Activated CD4-positive, alpha-beta memory T cell treated with anti-CD3 and anti-CD28 coated beads, Interleukin-2, amount 10 ng/mL, durations not matched to agents 7 days and 5 days (primary cell): ENCODE results near the gene UBXN2A. TPM values are rescaled to one million over a fixed set of nuclear protein-coding genes. Genes with fewer than 3 reads are reported as not detected.
"Not testable (repeated sequence)": the region's sequence is repeated elsewhere in the genome, so short reads cannot be mapped to it uniquely, and the experiment has no call there.

Experiments used
- CTCF ChIA-PET: fragments of 350-600 bp; sonication (Branson Sonifier 250); formaldehyde crosslinking; loops from one replicate; lab custom pipeline; 2021; ENCODE audit warnings: antibody characterized with exemption, inconsistent platforms; lab: Charles Lee
- POLR2A ChIA-PET: fragments of 350-600 bp; sonication (Branson Sonifier 250); formaldehyde crosslinking; loops from one replicate; lab custom pipeline; 2021; ENCODE audit warnings: antibody characterized with exemption; lab: Charles Lee
- DNase-seq: peaks from one replicate; pipeline ENCODE4 v3.0.0-alpha.2; 2020
- H3K27ac Mint-ChIP-seq: one replicate; pipeline ENCODE4 v1.8.0; 2021; ENCODE audit warnings: mild to moderate bottlenecking, mixed read lengths
- H3K27me3 Mint-ChIP-seq: one replicate; pipeline ENCODE4 v1.8.0; 2021; ENCODE audit warnings: mixed read lengths
- H3K36me3 Mint-ChIP-seq: one replicate; pipeline ENCODE4 v1.8.0; 2021; ENCODE audit warnings: low read depth, mixed read lengths
- H3K4me1 Mint-ChIP-seq: one replicate; pipeline ENCODE4 v1.8.0; 2021; ENCODE audit warnings: mixed read lengths
- H3K4me3 Mint-ChIP-seq: one replicate; pipeline ENCODE4 v1.8.0; 2021; ENCODE audit warnings: mild to moderate bottlenecking, mixed read lengths
- H3K9me3 Mint-ChIP-seq: one replicate; pipeline ENCODE4 v1.8.0; 2021; ENCODE audit warnings: mixed read lengths
- total RNA-seq, 2 experiments: library from RNA; stranded (reverse); gene quantifications; one replicate each; pipeline ENCODE4 v1.2.3, GENCODE V29; 2021

The UBXN2A gene
- total RNA-seq, 2 experiments from 2014 or later = 11.5 to 12.3 TPM

DNA sequence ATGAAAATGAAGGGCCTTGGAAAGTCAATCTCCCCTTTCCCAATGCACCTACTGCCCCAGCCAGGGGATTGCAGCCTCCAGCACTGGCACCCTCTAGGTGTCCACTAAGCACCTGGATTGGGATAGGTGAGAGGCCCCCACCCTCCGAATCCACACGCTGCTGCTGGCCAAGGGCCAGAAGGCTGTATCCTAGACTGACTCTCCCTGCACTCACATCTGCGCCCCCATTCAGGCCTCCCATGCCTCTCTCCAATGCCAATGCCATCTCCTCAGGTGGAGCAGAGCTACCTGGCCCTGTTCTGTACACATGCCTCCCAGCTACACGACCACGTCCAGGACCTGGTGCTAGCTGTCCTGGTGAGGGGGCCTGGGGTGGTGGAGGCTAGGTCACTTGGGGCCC is 79.5 kb downstream of the UBXN2A start:
- ChIA-PET POLR2A (no interaction called here), CTCF (no interaction called here)
- DNase-seq = no peak
- Mint-ChIP-seq H3K36me3 (peaks cover 3% of the 10 kb centered on the region), H3K4me1 (no peaks in the 10 kb centered on the region), H3K9me3 (no peaks in the 10 kb centered on the region), H3K27me3 (no peaks in the 10 kb centered on the region), H3K4me3 (no peak overlapping the region), H3K27ac (no peak overlapping the region)

DNA sequence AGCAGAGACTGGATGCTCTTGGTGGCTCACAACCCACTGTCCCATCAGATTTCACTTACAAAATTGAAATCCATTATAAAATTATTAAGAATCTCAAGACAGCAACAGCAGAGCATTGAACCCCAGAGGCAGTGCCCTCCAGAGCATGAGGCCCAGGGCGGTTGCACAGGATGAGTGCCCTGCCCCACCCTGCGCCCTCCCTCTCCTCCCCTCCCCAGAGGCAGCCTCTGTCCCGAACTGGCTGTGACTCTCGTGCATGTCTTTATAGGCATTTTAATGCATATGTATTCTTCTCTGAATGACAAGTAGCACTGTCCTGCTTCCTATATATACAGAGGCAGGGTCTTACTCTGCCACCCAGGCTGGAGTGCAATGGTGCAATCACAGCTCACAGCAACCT is 80.0 kb downstream of the UBXN2A start:
- Mint-ChIP-seq H3K4me1 (no peaks in the 10 kb centered on the region), H3K9me3 (no peaks in the 10 kb centered on the region), H3K27me3 (no peaks in the 10 kb centered on the region), H3K27ac (no peak overlapping the region), H3K36me3 (peaks cover 3% of the 10 kb centered on the region), H3K4me3 (no peak overlapping the region)
- POLR2A ChIA-PET = no interaction called here
- DNase-seq = no peak
- CTCF ChIA-PET = no interaction called here

DNA sequence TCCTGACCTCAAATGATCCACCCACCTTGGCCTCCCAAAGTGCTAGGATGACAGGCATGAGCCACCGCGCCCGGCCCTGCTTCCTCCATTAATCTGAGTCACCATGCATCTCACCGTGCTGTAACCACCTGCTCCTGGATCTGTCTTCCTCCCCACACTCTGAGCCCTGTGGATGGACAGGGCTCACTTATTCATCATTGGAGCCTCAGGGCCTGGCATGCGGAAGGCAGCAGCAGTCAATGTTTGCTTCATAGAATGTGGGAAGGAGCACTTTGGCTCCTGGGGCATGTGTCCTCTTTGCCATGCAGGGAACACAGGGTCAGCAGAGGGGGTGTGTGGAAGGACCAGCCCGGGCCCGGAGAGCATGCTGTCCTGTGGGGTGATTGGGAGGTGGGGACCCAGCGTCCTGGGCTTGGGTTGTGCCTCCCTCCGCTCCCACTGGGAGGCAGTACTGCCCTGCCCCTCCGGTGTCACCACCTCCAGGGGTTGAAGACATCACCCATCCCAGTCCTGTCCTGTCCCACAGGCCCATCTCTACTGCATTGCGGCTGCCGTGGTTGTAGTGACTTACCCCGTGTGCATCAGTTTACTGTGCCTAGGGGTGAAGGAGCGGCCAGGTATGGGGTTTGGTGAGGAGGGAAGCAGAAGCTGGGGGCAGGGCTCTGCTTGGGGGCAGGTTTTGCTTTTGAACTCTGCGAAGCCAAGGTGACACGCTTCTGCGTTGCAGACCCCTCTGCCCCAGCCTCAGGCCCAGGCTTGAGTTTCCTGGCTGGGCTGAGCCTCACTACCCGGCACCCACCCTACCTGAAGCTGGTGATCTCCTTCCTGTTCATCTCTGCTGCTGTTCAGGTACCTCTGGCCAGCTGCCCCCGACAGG is 81.1 kb downstream of the UBXN2A start:
- ChIA-PET CTCF (interaction anchor here (0.6 to 1.0 kb wide), 2 partner anchors 62 to 94 kb away, joined by 3 to 4 read pairs; partner anchors contain the start of gene ATAD2B), POLR2A (no interaction called here)
- Mint-ChIP-seq H3K4me3 (no peak overlapping the region), H3K9me3 (no peaks in the 10 kb centered on the region), H3K27me3 (no peaks in the 10 kb centered on the region), H3K36me3 (peaks cover 4% of the 10 kb centered on the region), H3K27ac (no peak overlapping the region), H3K4me1 (no peaks in the 10 kb centered on the region)
- DNase-seq = peak; percentile 24

DNA sequence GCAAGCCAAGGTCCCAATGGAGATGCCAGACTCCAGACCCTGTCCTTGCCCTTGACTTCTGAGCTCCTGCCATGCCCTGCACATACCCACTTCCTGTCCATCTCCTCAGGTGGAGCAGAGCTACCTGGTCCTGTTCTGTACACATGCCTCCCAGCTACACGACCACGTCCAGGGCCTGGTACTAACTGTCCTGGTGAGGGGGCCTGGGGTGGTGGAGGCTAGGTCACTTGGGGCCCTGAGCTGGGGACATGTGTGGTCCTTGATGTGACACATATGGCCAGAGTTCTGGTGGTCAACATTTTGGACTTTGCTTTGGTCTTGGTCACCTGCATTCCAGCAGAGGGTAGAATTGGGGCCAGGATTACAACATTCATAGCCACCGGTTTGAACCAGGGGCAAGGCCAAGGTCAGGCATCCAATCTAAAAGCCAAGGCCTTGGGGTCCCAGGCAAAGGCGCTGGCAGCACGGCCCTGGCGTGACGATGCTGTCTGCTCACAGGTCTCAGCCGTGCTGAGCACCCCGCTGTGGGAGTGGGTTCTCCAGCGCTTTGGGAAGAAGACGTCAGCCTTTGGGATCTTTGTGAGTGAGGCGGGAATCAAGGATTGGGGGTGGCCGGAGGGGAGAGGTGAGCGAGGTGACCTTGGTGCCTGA is 82.2 kb downstream of the UBXN2A start:
- H3K9me3 Mint-ChIP-seq = no peaks in the 10 kb centered on the region
- no peaks in the 10 kb centered on the region for H3K27me3 Mint-ChIP-seq
- no peak for DNase-seq
- ChIA-PET POLR2A (no interaction called here), CTCF (no interaction called here)
- no peak overlapping the region for H3K4me3 Mint-ChIP-seq
- peaks cover 10% of the 10 kb centered on the region for H3K36me3 Mint-ChIP-seq
- H3K4me1 Mint-ChIP-seq = no peaks in the 10 kb centered on the region
- H3K27ac Mint-ChIP-seq = no peak overlapping the region

DNA sequence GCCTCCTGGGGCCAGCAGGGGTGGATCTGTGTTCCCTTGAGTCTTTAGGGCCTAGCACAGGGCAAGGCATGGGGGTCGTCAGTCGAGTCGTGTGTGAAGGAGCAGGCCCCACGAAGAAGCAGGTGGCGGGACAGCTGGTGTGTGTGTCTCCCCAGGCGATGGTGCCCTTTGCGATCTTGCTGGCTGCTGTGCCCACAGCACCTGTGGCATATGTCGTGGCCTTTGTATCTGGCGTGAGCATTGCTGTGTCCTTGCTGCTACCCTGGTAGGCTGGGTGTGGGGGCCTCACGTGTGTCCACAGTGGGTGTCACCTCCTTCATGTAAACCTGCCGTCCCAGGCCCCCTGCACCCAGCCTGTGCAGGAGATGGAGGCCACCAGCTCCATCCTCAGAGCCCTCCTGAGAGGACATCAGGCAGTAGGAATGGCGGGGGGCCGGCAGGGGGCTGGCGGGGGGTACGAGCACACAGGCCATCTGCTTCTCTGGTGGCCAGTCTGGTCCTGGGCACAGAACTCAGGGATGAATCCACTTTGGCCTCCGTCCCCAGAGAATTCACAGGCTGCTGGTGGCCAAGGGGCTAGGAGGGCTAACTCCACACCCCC is 82.8 kb downstream of the UBXN2A start:
- H3K4me3 Mint-ChIP-seq = no peak overlapping the region
- POLR2A ChIA-PET = no interaction called here
- H3K36me3 Mint-ChIP-seq = peaks cover 13% of the 10 kb centered on the region
- H3K4me1 Mint-ChIP-seq = no peaks in the 10 kb centered on the region
- no peak for DNase-seq
- H3K27ac Mint-ChIP-seq = no peak overlapping the region
- no peaks in the 10 kb centered on the region for H3K27me3 Mint-ChIP-seq
- CTCF ChIA-PET = no interaction called here
- no peaks in the 10 kb centered on the region for H3K9me3 Mint-ChIP-seq

DNA sequence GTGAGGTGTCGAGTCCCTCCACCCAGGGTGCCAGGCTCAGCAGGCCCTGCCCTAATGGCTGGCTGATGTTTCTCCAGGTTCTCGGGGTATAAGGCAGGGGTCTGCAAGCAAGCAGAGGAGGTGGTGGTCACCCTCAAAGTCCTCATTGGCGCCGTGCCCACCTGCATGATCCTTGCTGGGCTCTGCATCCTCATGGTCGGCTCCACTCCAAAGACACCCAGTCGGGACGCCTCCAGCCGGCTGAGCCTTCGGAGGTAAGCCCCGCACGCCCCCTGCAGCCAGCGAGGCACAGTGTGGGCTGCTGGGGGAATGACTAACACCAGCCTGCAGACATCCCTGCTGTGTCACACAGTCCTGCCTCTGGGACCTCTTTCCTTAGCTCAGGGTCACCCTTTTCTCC is 83.8 kb downstream of the UBXN2A start:
- CTCF ChIA-PET = no interaction called here
- Mint-ChIP-seq H3K4me1 (no peaks in the 10 kb centered on the region), H3K27ac (no peak overlapping the region), H3K4me3 (no peak overlapping the region), H3K9me3 (no peaks in the 10 kb centered on the region), H3K27me3 (no peaks in the 10 kb centered on the region), H3K36me3 (peaks cover 19% of the 10 kb centered on the region)
- DNase-seq = no peak
- POLR2A ChIA-PET = no interaction called here

DNA sequence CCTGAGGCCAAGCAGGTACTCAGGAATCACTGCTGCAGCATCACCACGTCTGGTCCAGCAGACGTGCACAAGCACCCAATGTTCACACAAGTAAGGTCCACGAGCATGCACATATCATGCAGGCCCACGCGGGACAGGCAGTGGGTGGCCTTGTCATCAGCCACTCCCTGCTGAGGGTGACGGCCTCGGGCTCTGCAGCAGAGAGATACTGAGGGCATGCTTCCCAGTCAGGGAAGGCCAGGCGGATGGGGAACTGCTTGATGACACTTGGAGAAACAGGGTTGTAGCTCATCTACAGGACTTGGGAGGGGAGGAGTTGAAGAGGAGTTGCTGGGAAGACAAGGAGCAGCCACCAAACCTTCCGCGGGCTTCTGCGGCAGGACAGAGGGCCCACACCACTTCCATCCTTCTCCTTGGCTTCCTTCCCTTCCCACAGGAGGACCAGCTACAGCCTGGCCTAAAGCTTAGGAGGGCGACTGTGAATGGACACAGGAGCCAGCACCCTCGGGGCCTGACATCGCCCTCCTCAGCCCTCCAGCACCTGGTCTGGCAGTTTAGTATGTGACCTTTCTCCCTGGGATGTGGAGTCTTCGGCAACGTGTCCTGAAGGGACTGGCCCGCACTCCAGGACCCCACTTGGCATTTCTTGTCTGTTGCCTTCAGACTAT is 84.9 kb downstream of the UBXN2A start:
- CTCF ChIA-PET = no interaction called here
- no peaks in the 10 kb centered on the region for H3K4me1 Mint-ChIP-seq

DNA sequence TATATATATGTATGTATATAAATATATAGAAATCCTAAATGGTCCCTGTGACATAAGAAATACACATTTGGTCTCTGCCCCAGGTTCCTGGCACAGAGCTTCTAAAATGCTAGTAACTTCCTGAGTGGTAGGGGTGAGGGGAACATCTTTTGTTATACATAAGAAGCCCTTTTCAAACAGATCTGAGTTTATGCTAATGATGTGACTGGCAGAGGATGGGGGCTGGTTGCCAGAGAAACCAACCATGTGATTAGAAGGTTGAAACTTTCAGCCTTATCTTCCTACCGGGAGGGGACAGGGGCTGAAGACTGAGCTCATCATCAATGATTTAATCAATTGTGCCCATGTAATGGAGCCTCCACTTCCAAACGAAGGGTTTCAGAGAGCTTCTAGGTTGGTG is 86.0 kb downstream of the UBXN2A start:
- DNase-seq = no peak
- ChIA-PET CTCF (no interaction called here), POLR2A (interaction anchor here (1.4 kb wide), 1 partner anchor 21 kb away, joined by 3 read pairs; the partner anchor contains the start of gene WDCP)
- Mint-ChIP-seq H3K4me3 (no peak overlapping the region), H3K27ac (no peak overlapping the region), H3K36me3 (peaks cover 39% of the 10 kb centered on the region), H3K27me3 (no peaks in the 10 kb centered on the region), H3K9me3 (no peaks in the 10 kb centered on the region), H3K4me1 (peaks cover 5% of the 10 kb centered on the region)

More for the DNA sequence above, 84.9 kb downstream of the UBXN2A start:
- H3K4me3 Mint-ChIP-seq = no peak overlapping the region
- H3K27ac Mint-ChIP-seq = no peak overlapping the region
- POLR2A ChIA-PET = no interaction called here
- H3K36me3 Mint-ChIP-seq = peaks cover 30% of the 10 kb centered on the region
- no peaks in the 10 kb centered on the region for H3K27me3 Mint-ChIP-seq
- no peaks in the 10 kb centered on the region for H3K9me3 Mint-ChIP-seq
- no peak for DNase-seq

DNA sequence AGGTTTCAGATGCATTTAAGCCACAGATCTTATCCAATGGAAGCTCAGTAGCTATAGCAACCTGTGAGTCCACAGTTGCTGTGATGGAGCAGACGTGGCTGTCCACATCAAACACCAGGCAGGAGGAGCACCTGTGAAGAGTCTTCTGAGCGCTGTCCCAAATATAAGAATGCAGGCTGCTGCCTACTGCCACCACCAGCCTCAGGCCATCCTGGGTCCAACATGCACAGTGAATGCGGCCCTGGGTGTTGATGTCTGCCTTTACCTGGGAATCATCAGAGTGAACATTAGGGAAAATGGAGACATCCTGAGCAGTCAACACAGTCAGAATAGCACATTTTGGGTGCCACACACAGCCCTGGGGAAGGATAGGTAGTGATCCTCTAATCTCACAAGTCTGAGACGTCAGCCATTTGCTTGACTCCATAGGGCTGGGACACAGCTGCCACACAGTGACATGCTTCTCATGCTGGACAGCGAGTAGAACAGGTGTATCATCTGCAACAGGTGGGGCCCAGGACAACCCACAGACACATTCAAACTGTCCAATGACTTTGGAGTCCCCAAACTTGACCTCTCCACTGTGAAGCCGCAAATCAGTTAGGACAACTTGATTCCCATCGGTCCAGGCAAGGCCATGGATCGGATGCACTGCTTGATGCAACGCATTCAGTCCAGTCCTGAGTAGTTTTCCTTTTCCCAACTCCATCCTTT is 98.7 kb downstream of the UBXN2A start:
- Mint-ChIP-seq H3K27ac (no peak overlapping the region), H3K4me1 (peaks cover 5% of the 10 kb centered on the region), H3K36me3 (peaks cover 17% of the 10 kb centered on the region), H3K9me3 (no peaks in the 10 kb centered on the region), H3K27me3 (no peaks in the 10 kb centered on the region), H3K4me3 (no peak overlapping the region)
- CTCF ChIA-PET = interaction anchor here (0.6 kb wide), 1 partner anchor 78 kb away, joined by 4 read pairs; no protein-coding TSS in a partner anchor
- DNase-seq = no peak
- POLR2A ChIA-PET = no interaction called here

DNA sequence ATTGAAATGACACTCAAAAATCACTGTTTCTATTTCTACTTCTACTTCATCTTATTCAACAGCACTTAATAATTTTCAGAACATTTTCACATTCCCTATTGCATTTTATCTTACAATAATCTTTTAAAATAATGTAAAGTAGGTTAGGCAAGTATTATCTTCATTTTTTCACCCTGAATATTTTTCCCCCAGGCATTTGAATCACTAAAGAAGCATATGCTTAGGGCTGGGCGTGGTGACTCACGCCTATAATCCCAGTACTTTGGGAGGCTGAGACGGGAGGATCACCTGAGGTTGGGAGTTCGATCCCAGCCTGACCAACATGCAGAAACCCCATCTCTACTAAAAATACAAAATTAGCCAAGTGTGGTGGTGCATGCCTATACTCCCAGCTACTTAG is 100.2 kb downstream of the UBXN2A start:
- ChIA-PET CTCF (no interaction called here), POLR2A (no interaction called here)
- DNase-seq = no peak
- Mint-ChIP-seq H3K9me3 (no peaks in the 10 kb centered on the region), H3K4me3 (no peak overlapping the region), H3K27ac (no peak overlapping the region), H3K27me3 (no peaks in the 10 kb centered on the region), H3K36me3 (peaks cover 15% of the 10 kb centered on the region), H3K4me1 (peaks cover 11% of the 10 kb centered on the region)

DNA sequence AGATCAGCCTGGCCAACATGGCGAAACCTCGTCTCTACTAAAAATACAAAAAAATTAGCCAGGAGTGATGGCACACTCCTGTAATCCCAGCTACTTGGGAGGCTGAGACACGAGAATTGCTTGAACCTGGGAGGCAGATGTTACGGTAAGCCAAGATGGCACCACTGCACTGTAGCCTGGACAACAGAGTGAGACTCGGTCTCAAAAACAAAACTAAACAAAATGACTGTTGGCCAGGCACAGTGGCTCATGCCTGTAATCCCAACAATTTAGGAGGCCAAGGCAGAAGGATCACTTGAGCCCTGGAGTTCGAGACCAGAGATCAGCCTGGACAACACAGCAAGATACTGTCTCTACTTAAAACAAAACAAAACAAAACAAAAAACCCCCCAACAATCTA is 102.9 kb downstream of the UBXN2A start:
- CTCF ChIA-PET = interaction anchor here (1.9 kb wide), 1 partner anchor 219 kb away, joined by 4 read pairs; no protein-coding TSS in a partner anchor
- H3K4me3 Mint-ChIP-seq, H3K27me3 Mint-ChIP-seq, H3K27ac Mint-ChIP-seq, POLR2A ChIA-PET, H3K9me3 Mint-ChIP-seq, DNase-seq: not testable (repeated sequence)
- H3K4me1 Mint-ChIP-seq = peaks cover 33% of the 10 kb centered on the region
- peaks cover 14% of the 10 kb centered on the region for H3K36me3 Mint-ChIP-seq
